AG09319 (cell line): ENCODE data around the gene ART5.
"Not testable (repeated sequence)": the region's sequence is repeated elsewhere in the genome, so short reads cannot be mapped to it uniquely, and the experiment has no call there.

Experiments
- DNase-seq: peaks from one replicate; pipeline ENCODE4 v3.0.0-alpha.2; 2010; ENCODE audit warnings: low read depth; ENCODE audit errors: extremely low read depth
- CTCF ChIP-seq: IDR thresholded peaks from 2 replicates; pipeline ENCODE4 v1.5.1; 2011; ENCODE audit warnings: low read depth, mild to moderate bottlenecking, inconsistent platforms, low read length, moderate library complexity

The ART5 gene

DNA sequence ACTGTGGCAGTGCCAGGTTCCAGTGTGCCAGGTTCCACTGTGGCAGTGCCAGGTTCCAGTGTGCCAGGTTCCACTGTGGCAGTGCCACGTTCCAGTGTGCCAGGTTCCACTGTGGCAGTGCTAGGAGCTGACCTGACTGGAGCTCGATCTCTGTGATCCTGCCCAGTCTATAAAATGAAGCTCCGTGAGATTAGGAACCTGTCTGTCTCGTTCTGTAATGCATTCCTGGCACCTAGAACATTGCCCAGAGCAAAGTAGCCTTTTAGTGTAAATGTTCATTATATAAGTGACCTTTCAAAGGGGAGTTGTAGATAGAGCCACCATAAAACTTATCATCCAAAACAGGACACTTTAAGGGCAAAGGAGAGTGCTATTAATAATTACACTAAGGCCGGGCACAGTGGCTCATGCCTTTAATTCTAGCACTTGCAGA is 36.0 kb downstream of the ART5 start:
- no peak for TF ChIP-seq CTCF
- DNase-seq: no peak

GRCh38 chr11:3605283-3605662 is 36.5 kb downstream of the ART5 start:
- no peak for TF ChIP-seq CTCF
- DNase-seq: no peak

DNA sequence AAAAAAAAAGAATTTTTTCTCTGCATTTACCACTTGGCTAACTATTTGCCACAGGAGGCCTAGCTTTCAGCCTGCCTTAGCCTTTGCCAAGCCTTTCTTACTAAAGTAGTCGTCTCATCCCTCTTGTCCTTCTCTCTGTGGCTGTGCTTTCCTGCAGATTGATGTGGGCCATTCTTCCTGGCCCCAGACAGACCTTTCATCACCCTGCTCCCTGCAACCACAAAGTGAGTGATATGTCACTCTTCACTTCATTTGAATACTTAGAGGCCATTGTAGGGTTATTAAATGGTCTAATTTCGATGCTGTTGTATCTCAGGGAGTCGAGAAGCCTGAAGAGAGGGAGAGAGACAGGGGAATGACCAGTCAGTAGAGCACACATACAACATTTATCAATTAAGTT is 37.6 kb downstream of the ART5 start:
- DNase-seq: no peak
- TF ChIP-seq CTCF: no peak

GRCh38 chr11:3600201-3600600 is 41.6 kb downstream of the ART5 start:
- DNase-seq: not testable (repeated sequence)

DNA sequence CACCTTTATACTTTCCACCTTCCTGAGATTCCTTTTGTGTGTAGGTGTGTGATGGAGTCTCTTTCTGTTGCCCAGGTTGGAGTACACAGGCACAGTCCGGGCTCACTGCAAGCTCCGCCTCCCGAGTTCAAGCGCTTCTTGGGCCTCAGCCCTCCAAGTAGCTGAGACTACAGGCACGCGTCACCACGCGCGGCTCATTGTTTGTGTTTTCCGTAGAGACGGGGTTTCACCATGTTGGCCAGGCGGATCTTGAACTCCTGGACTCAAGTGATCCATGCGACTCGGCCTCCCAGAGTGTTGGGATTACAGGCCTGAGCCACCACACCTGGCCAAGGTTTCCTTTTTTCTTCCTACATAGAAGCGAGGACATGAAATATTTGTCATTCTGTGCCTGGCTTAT is 44.0 kb downstream of the ART5 start:
- not testable (repeated sequence) for DNase-seq

GRCh38 chr11:3591326-3591725 is 50.5 kb downstream of the ART5 start:
- DNase-seq: not testable (repeated sequence)

DNA sequence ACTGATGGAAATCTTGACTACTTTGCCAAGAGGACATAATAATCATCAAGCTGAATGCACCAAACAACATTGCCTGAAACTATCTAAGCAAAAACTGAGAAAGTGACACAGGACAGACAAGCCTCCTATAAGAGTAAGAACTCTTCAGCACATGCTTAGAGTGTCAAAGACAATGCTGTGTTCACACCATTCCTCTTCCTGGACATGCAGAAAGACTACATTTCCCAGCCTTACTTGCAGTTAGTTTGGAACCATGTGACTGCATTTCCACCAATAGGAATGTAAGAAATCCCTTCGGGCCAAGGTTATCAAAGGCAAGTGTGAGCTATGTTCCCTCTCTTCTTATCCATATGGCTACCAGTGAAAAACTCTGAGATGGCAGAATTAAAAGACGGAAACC is 51.6 kb downstream of the ART5 start:
- DNase-seq: not testable (repeated sequence)

- not testable (repeated sequence) for DNase-seq
Observed at GRCh38 chr11:3588776-3589175, 53.0 kb downstream of the ART5 start.
